VCaP (cell line): ENCODE measurements around the gene JAKMIP2.

Experiments
- H3K27ac ChIP-seq: fragments of 450-650 bp; 2 replicates; pipeline ENCODE4 v1.5.1; 2017
- TF ChIP-seq, protein P1 (sequence below): fragments of 450-650 bp; conservative IDR thresholded peaks from 2 replicates; pipeline ENCODE4 v1.5.1; 2017; ENCODE audit warnings: mild to moderate bottlenecking, moderate library complexity

The JAKMIP2 gene

DNA sequence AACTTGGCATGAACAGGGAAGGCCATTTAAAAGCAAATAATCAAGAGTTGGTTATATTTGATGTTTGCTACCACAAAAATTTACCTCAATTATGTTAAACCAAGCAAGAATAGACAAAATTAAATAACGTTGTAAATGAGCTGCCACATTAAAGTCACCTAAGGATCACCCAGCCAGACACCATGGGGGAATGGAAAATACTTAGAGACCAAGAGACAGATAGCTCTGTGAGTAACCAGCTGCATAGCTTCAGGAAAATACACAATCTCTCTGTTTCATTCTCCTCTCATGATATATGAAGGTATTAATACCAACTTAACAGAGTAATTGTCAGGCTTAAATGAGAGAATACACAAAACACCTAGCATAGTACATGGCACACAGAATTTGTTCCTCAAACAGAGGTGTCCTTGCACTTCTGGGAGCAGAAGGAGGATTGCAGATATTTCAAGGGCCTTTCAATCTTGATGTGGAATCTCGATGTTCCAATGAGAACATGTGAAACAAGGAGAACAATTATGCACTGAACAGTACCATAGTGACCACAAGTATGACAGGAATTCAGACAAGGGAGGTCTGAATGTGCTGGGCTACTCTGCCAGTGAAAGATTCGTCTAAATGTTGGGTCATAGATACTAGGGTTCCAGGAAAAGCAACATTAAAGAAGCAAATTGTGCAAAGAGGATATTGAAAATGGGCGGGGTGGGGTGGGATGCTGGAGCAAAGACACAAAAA, 18.6 kb downstream of the JAKMIP2 start:
- TF ChIP-seq, protein P1, sequence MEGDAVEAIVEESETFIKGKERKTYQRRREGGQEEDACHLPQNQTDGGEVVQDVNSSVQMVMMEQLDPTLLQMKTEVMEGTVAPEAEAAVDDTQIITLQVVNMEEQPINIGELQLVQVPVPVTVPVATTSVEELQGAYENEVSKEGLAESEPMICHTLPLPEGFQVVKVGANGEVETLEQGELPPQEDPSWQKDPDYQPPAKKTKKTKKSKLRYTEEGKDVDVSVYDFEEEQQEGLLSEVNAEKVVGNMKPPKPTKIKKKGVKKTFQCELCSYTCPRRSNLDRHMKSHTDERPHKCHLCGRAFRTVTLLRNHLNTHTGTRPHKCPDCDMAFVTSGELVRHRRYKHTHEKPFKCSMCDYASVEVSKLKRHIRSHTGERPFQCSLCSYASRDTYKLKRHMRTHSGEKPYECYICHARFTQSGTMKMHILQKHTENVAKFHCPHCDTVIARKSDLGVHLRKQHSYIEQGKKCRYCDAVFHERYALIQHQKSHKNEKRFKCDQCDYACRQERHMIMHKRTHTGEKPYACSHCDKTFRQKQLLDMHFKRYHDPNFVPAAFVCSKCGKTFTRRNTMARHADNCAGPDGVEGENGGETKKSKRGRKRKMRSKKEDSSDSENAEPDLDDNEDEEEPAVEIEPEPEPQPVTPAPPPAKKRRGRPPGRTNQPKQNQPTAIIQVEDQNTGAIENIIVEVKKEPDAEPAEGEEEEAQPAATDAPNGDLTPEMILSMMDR: no peak
- no peak overlapping the region for H3K27ac ChIP-seq

DNA sequence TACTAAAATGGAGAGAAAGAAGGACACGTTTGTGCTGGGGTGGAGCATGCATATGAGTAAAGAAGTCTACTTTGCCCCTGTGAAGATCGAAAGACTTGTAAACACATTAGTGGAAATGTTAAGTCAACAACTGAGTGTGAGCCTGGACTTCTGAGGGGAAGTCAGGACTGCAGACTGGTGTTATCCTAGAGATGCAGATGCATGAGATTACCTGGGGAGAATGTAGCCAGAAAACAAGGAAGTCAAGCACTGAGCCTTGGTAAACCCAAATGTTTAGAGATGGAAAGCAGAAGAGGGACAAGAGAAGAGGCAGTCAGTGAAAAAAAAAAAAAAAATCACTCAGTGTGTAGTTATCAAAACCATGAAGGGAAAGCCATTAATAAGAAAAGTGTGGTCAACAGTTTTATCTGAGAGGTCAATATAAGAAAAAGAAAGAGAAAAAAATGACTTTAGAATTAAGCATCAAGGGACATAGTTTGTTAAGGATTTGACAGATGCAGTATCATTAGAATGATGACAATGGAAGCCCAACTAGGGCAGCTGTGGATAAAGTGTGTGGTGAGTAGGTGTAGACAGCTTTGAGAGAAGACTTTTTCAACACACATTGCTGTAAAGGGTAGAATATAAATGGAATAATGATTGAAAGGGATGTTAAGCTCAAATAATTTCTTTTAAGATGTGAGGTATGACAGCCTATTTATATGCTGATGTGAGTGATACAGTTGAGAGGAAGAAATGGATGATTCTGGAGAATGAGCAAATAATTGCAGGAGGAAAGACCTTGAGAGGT, 22.2 kb downstream of the JAKMIP2 start:
- TF ChIP-seq, protein P1: no peak
- no peak overlapping the region for H3K27ac ChIP-seq

DNA sequence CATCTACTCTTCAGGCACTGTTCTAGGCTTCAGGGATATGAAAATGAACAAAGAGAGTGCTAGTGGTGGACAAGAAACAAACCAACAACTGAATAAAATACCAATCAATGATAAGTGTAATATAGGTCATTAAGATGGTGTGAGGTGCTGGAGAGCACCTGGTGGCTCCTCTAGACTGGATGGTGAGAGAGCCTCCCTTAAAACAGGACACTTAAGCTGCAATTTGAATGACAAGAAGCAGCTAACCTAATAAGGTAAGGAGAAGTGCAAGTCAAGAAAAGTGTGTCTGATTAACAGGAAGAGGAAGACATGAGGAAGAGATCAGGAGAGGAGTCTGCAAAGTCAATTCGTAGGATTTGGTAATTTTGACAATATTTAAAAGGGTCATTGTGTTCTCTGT, 23.1 kb downstream of the JAKMIP2 start:
- TF ChIP-seq, protein P1: no peak
- no peak overlapping the region for H3K27ac ChIP-seq

DNA sequence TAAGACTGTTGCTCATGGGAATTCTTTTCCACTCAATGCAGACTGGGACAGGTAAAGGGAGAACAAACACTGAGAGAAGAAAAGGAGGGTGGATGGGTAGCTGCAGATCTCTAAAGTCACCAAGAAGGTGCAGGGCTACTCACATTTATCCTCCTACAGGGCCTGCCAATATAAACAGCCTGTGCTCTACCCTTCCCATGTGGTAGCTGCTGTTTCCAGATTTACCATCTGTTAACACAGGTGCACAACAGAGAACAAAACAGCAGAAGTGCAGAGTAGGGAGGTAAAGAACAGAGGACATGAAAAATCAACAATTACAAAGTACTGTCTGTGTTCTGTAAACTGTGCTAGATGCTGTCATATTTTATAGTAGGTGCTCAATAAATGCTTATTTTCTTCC, 26.0 kb downstream of the JAKMIP2 start:
- TF ChIP-seq, protein P1: no peak
- no peak overlapping the region for H3K27ac ChIP-seq

DNA sequence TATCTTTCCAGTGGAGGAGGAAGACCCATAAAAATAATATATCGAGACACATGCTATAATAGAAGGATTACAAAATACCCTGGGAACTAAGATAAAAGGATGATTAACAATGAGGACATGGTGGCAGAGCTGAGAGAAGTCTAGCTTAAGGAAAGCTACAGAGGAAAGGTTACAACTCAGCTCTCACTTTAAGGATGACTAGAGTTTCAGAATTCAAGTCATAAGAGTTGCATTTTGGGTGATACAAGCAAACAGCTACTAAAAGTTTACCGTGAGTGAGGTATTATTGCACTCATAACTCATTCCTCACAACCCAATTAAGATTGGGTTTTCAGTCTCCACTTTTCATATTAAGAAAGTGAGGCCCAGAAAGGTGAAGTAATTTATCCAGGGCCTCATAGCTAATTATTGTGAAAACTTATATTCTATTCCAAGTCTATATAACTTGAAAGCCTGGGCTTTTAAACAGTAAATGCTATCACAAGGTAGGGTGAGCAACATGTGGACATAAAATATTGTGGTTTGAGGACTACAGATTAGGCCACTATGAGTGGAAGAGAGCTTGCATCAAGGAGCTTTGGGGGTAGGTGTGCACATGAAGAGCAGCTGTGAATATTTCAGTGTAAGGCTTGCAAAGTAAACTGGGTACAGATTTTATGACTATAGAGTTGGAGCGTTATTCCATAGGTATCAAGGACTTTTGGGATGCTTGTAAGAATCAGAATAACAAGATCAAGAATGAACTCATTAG, 28.0 kb downstream of the JAKMIP2 start:
- TF ChIP-seq, protein P1: no peak
- no peak overlapping the region for H3K27ac ChIP-seq

DNA sequence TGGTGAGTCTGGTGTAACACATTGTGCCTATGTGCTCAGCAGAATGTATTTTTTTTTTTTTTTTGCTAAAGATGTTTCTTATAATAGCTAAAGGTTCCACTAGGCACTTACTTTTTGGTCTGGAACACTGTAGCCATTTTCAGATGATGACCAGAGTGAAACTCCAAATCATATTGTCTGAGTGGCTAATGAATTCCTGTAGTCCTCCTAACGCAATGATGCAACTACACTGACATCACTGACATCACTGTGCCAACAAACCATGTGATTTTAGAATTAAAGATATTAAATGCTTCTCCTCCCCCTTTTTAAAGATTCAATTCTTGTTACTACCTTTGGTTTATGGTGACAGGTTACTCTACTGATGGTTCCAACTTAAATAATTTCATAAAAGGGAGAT, 28.8 kb downstream of the JAKMIP2 start:
- H3K27ac ChIP-seq: no peak overlapping the region
- TF ChIP-seq, protein P1: no peak
